Sigmoid colon (tissue), 4 donors: ENCODE measurements around the gene FBXO38.

Experiments used
- EP300 ChIP-seq, 4 donors: sonication (generic); formaldehyde crosslinking; IDR thresholded peaks; one replicate each; pipeline ENCODE4 v1.6.1; 2017; ENCODE audit warnings: antibody characterized with exemption in 4 of 4
- POLR2A ChIP-seq, 2 donors: fragments of 450-650 bp; IDR thresholded peaks; one replicate each; pipeline ENCODE4 v1.6.1; 2016; ENCODE audit warnings: antibody characterized with exemption in 2 of 2, mild to moderate bottlenecking in 2 of 2, moderate library complexity in 2 of 2
- POLR2AphosphoS5 ChIP-seq, 4 donors: sonication (generic); formaldehyde crosslinking; IDR thresholded peaks; one replicate each; pipeline ENCODE4 v1.6.1; 2017; ENCODE audit warnings: antibody characterized with exemption in 4 of 4
- TF ChIP-seq, protein P1 (sequence below), 4 experiments: fragments of 450-650 bp in 3 of 4; fragments of 200-600 bp in 1 of 4; IDR thresholded peaks; one replicate each; pipeline ENCODE4 v1.5.1; 2016 to 2019; ENCODE audit warnings: antibody characterized with exemption in 4 of 4, mild to moderate bottlenecking in 3 of 4, moderate library complexity in 2 of 4

DNA sequence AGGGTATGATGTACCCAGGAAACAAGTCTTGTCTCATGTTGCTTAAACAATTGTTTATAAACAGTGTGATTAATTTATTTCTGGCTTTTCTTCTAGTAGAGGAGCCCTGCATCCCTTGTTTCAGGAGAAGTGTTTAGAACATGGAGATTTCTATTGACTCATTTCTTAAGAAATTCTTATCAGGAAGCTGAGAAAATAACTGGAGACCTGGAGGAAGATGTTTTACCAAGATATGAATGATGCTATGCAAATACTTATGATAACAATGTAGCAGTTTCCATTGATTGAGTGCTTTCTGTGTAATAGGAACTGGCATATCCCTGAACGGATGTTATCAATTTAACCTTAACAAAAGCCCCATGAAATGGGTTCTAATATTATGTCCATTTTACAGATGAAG lies 108.6 kb downstream of the FBXO38 start:
- TF ChIP-seq, protein P1, sequence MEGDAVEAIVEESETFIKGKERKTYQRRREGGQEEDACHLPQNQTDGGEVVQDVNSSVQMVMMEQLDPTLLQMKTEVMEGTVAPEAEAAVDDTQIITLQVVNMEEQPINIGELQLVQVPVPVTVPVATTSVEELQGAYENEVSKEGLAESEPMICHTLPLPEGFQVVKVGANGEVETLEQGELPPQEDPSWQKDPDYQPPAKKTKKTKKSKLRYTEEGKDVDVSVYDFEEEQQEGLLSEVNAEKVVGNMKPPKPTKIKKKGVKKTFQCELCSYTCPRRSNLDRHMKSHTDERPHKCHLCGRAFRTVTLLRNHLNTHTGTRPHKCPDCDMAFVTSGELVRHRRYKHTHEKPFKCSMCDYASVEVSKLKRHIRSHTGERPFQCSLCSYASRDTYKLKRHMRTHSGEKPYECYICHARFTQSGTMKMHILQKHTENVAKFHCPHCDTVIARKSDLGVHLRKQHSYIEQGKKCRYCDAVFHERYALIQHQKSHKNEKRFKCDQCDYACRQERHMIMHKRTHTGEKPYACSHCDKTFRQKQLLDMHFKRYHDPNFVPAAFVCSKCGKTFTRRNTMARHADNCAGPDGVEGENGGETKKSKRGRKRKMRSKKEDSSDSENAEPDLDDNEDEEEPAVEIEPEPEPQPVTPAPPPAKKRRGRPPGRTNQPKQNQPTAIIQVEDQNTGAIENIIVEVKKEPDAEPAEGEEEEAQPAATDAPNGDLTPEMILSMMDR (IDR thresholded peaks at IDR 0.05) = no peak
- TF ChIP-seq POLR2A (IDR thresholded peaks at IDR 0.05) (no peak), POLR2AphosphoS5 (IDR thresholded peaks at IDR 0.05) (no peak), EP300 (IDR thresholded peaks at IDR 0.05) (no peak)
